Endothelial cell (in vitro differentiated cells): Measurements from ENCODE around the gene MYL5. TPM values are rescaled to one million over a fixed set of nuclear protein-coding genes. Genes with fewer than 3 reads are reported as not detected.
"Not testable (repeated sequence)": the region's sequence is repeated elsewhere in the genome, so short reads cannot be mapped to it uniquely, and the experiment has no call there.

Experiments used
- DNase-seq: peaks from one replicate; pipeline ENCODE4 v3.0.0; 2021; ENCODE audit warnings: low spot score
- H3K27ac Mint-ChIP-seq: one replicate; pipeline ENCODE4 v1.8.0; 2021; ENCODE audit warnings: mixed read lengths, inconsistent platforms; ENCODE audit not compliant: unreplicated experiment
- H3K27me3 Mint-ChIP-seq: one replicate; pipeline ENCODE4 v1.8.0; 2021; ENCODE audit warnings: mild to moderate bottlenecking, moderate library complexity, mixed read lengths, inconsistent platforms; ENCODE audit not compliant: unreplicated experiment
- H3K36me3 Mint-ChIP-seq: one replicate; pipeline ENCODE4 v1.8.0; 2021; ENCODE audit warnings: mild to moderate bottlenecking, low read depth, mixed read lengths, inconsistent platforms; ENCODE audit not compliant: unreplicated experiment
- H3K4me1 Mint-ChIP-seq: one replicate; pipeline ENCODE4 v1.8.0; 2021; ENCODE audit warnings: mild to moderate bottlenecking, mixed read lengths, inconsistent platforms; ENCODE audit not compliant: unreplicated experiment
- H3K4me3 Mint-ChIP-seq: one replicate; pipeline ENCODE4 v1.8.0; 2021; ENCODE audit warnings: mild to moderate bottlenecking, mixed read lengths, inconsistent platforms; ENCODE audit not compliant: unreplicated experiment
- H3K9me3 Mint-ChIP-seq: one replicate; pipeline ENCODE4 v1.8.0; 2021; ENCODE audit warnings: mixed read lengths, inconsistent platforms; ENCODE audit not compliant: unreplicated experiment
- total RNA-seq: library from RNA; stranded (reverse); fragmentation: NEBNext Ultra II Directional; extraction: Animal tissue kit (Norgen Biotek cat#: 25700); gene quantifications from one replicate; pipeline ENCODE4 v1.2.1, GENCODE V29; 2021; ENCODE audit not compliant: unreplicated experiment
- TF ChIP-seq, protein P1 (sequence below): fragments of 200-600 bp; sonication (generic); IDR thresholded peaks from one replicate; pipeline ENCODE4 v1.5.0; 2021; ENCODE audit warnings: antibody characterized with exemption; ENCODE audit not compliant: unreplicated experiment

MYL5 gene
- total RNA-seq, 1 donor from 2014 or later, result 23.2 TPM

DNA sequence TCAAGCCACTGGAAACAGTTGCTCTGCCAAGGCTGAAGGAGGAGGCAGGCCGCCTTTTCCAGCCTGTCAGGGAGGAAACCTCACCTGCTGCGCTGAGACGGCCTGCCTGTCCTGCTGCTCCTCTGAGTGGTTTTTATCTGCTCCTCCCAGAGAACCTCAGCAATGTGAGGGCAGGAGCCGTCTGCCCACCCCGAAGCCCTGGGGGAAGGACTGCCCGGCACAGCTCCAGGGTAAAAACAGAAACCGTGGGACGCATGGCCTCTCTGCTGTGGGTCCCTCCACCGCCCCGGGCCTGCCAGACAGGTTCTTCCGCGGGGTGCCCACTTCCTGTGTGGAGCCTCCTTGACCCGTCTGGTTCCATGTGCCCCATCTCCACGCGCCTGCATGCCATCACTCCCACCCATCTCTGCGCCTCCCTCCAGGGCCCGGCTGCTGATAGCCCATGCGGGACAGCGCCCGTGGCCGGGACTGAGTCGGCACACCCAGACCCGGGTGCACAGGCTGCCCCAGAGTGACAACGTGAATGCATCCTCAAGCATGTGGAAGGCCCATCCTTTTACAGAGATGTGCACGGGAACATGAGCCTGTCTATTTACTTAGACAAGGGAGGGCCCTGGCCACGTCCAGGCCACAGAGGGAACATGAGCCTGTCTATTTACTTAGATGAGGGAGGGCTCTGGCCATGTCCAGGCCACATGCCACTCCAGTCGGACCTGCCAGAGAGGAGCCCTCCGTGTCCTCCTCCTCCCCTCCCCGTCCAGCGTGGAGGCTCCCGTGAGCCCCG is 18.6 kb downstream of the MYL5 start:
- Mint-ChIP-seq H3K27me3 (peaks cover 7% of the 10 kb centered on the region), H3K4me3 (no peak overlapping the region), H3K27ac (no peak overlapping the region), H3K4me1 (peaks cover 12% of the 10 kb centered on the region), H3K9me3 (no peaks in the 10 kb centered on the region), H3K36me3 (no peaks in the 10 kb centered on the region)
- DNase-seq, result no peak
- TF ChIP-seq, protein P1, sequence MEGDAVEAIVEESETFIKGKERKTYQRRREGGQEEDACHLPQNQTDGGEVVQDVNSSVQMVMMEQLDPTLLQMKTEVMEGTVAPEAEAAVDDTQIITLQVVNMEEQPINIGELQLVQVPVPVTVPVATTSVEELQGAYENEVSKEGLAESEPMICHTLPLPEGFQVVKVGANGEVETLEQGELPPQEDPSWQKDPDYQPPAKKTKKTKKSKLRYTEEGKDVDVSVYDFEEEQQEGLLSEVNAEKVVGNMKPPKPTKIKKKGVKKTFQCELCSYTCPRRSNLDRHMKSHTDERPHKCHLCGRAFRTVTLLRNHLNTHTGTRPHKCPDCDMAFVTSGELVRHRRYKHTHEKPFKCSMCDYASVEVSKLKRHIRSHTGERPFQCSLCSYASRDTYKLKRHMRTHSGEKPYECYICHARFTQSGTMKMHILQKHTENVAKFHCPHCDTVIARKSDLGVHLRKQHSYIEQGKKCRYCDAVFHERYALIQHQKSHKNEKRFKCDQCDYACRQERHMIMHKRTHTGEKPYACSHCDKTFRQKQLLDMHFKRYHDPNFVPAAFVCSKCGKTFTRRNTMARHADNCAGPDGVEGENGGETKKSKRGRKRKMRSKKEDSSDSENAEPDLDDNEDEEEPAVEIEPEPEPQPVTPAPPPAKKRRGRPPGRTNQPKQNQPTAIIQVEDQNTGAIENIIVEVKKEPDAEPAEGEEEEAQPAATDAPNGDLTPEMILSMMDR, result no peak

DNA sequence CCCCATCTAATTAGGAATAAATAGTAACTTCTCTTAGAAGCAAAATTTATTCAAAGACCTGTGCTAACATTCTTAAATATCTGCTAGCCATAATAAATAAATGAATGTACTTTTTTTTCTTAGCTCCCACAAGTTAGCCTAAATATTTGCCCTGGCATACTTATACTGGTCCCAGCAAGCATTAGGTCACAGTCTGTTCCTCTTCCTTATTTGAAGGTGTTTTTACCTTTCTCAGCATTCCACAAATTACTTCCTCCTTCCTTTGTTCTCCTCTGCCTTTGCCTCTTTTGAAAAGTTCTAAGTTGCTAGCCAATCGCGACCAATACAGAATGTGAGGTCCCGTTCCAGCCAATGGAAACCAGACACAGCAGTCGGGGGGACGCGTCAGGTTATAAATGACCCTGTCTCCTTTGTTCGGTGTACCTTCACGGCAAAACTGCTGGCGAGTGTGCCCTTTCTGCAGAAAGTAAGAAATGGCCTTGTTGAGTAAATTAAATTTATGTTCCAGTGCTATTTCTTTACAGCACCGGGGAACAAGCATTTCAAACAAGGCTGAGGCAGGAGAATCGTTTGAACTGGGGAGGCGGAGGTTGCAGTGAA is 20.1 kb downstream of the MYL5 start:
- DNase-seq, H3K9me3 Mint-ChIP-seq, H3K36me3 Mint-ChIP-seq, H3K4me3 Mint-ChIP-seq, H3K27ac Mint-ChIP-seq, H3K27me3 Mint-ChIP-seq: not testable (repeated sequence)
- H3K4me1 Mint-ChIP-seq, result peaks cover 14% of the 10 kb centered on the region

DNA sequence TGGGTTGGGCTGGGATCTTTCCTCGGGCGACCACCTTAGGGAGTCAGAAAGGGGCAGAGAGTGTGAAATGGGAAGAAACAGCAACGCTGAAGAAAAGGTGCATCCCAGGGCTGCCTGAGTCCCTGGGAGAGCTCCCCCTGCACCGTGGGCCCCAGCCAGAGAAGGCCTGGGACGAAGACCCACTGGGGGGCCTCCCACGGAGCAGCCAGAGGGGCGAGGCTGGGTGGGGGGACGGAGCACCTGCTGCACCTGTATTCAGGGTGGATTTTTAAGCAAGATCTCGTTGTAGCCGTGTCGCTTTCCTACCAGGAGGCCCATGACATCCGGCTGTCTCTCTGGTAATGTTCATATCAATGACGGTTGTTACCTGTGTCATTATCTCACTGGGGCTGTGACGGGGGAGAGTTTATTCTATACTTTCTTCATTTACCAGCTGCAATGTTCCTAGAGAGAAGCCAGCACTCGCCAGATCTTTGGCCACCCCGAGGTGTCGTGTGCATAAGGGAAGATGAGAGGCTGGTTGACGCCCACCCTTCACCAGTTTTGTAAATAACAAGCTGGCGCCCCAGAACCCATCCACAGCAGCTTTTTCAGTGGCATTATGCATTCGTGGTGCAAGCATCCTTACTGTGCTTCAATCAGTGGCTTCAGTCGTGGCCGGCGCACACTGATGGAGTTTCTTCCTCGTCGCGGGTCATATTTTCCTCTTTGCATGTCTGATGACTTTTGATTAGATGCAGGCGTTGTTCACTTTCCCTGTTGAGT is 25.7 kb downstream of the MYL5 start:
- H3K4me3 Mint-ChIP-seq, result no peak overlapping the region
- no peaks in the 10 kb centered on the region for H3K36me3 Mint-ChIP-seq
- TF ChIP-seq, protein P1, result no peak
- H3K9me3 Mint-ChIP-seq, result no peaks in the 10 kb centered on the region
- no peak overlapping the region for H3K27ac Mint-ChIP-seq
- H3K27me3 Mint-ChIP-seq, result peaks cover 4% of the 10 kb centered on the region
- peaks cover 8% of the 10 kb centered on the region for H3K4me1 Mint-ChIP-seq
- DNase-seq, result no peak

DNA sequence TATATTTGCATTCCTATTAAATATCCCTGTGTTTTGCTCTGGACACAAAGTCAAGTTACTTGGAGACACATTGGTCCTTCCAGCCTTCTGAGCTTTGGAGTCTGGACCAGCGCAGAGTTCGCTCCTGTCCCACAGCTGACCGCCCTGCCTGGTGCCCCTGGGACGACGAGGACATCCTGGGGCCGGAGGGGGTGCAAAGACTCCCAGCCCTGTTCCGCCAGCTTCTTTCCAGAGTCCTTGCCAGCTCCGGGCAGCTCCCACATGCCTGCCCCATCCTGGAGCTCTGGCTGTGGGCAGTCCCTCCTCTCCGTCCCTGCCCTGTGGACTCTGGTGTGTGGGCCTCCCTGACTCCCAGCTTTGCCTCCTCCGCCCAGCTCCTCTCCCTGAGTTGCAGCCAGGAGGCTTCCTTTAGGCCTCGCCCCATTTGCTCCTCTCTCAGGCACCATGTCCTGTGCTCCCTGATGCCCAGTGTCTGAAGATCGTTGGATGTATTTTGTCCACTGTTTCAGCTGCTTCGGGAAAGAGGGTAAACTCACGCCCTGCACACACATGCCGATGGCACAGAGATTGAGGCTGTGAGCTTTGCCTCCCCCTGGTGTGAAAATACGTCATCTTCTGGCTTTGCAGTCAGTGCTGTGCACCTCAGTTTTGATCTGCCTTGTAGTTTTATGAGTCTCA is 26.4 kb downstream of the MYL5 start:
- TF ChIP-seq, protein P1, result no peak
- Mint-ChIP-seq H3K36me3 (no peaks in the 10 kb centered on the region), H3K9me3 (no peaks in the 10 kb centered on the region), H3K27me3 (peaks cover 4% of the 10 kb centered on the region), H3K4me1 (peaks cover 8% of the 10 kb centered on the region), H3K4me3 (no peak overlapping the region), H3K27ac (no peak overlapping the region)
- no peak for DNase-seq

DNA sequence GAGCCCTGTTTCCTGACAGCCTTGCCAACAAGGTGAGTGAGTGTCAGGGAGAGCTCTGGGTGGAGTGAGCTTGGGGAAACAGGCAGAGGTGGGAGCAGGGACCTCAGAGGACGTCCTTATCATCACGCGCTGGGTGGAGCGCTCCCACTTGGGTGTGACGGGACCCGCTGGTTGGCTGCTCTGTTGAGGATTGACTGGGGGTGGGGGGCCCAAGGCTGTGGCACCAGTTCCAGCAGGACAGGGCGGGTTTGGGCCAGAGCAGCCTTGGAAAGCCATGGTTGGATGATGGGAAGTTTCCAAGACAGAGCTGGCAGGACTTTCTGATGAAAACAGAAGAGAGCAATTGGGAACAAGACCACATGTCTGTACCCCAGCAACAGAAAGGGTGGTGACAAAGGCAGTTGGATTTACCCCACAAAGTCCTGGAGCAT is 28.3 kb downstream of the MYL5 start:
- no peak for DNase-seq
- Mint-ChIP-seq H3K9me3 (no peaks in the 10 kb centered on the region), H3K4me3 (no peak overlapping the region), H3K36me3 (no peaks in the 10 kb centered on the region), H3K4me1 (peaks cover 8% of the 10 kb centered on the region), H3K27me3 (peaks cover 4% of the 10 kb centered on the region), H3K27ac (no peak overlapping the region)
- TF ChIP-seq, protein P1, result no peak
